ENCODE measurements around the gene KCNIP4. TPM values are rescaled to one million over a fixed set of nuclear protein-coding genes. Genes with fewer than 3 reads are reported as not detected.

KCNIP4 gene
- total RNA-seq, 3 donors from 2014 or later: 0.96 to 11.3 (median 2.4) TPM

- TF ChIP-seq CTCF (IDR thresholded peaks at IDR 0.05): no peak
- no peak for ATAC-seq
- Histone ChIP-seq H3K36me3 (ENCODE audit: low read depth) (no peaks in the 10 kb centered on the region), H3K4me1 (ENCODE audit: low read depth) (no peaks in the 10 kb centered on the region), H3K4me3 (no peak overlapping the region), H3K9me3 (no peaks in the 10 kb centered on the region)
- DNase-seq: no peak
- intact Hi-C loops (cut with DNase I, micrococcal nuclease): no loop called here
Observed at GRCh38 chr4:20960291-20960690, 988.3 kb downstream of the KCNIP4 start.

GRCh38 chr4:20954541-20954940, 994.0 kb downstream of the KCNIP4 start:
- TF ChIP-seq CTCF (IDR thresholded peaks at IDR 0.05): no peak
- DNase-seq (no peak), ATAC-seq (no peak)
- Histone ChIP-seq H3K9me3 (no peaks in the 10 kb centered on the region), H3K4me1 (ENCODE audit: low read depth) (no peaks in the 10 kb centered on the region), H3K36me3 (ENCODE audit: low read depth) (no peaks in the 10 kb centered on the region), H3K4me3 (no peak overlapping the region)
- intact Hi-C loops (cut with DNase I, micrococcal nuclease): no loop called here

GRCh38 chr4:20944961-20945360, 1003.6 kb downstream of the KCNIP4 start:
- ATAC-seq: no peak
- intact Hi-C loops (cut with DNase I, micrococcal nuclease): no loop called here
- no peak for TF ChIP-seq CTCF (IDR thresholded peaks at IDR 0.05)
- H3K4me1 ChIP-seq (ENCODE audit: low read depth): no peaks in the 10 kb centered on the region
- no peaks in the 10 kb centered on the region for H3K36me3 ChIP-seq (ENCODE audit: low read depth)
- H3K4me3 ChIP-seq: no peak overlapping the region
- no peaks in the 10 kb centered on the region for H3K9me3 ChIP-seq
- DNase-seq: no peak

- no peak for ATAC-seq
- no peak overlapping the region for H3K4me3 ChIP-seq
- DNase-seq: no peak
- no peak for TF ChIP-seq CTCF (IDR thresholded peaks at IDR 0.05)
- H3K9me3 ChIP-seq: no peaks in the 10 kb centered on the region
- no peaks in the 10 kb centered on the region for H3K4me1 ChIP-seq (ENCODE audit: low read depth)
- H3K36me3 ChIP-seq (ENCODE audit: low read depth): no peaks in the 10 kb centered on the region
- intact Hi-C loops (cut with DNase I, micrococcal nuclease): no loop called here
Observed at GRCh38 chr4:20944451-20944850, 1004.1 kb downstream of the KCNIP4 start.

GRCh38 chr4:20938204-20938603, 1010.4 kb downstream of the KCNIP4 start:
- Histone ChIP-seq H3K4me1 (ENCODE audit: low read depth) (no peaks in the 10 kb centered on the region), H3K36me3 (ENCODE audit: low read depth) (no peaks in the 10 kb centered on the region), H3K4me3 (no peak overlapping the region), H3K9me3 (no peaks in the 10 kb centered on the region)
- no peak for ATAC-seq
- intact Hi-C loops (cut with DNase I, micrococcal nuclease): no loop called here
- TF ChIP-seq CTCF (IDR thresholded peaks at IDR 0.05): no peak
- no peak for DNase-seq

GRCh38 chr4:20926529-20926928, 1022.0 kb downstream of the KCNIP4 start:
- Histone ChIP-seq H3K9me3 (no peaks in the 10 kb centered on the region), H3K36me3 (ENCODE audit: low read depth) (no peaks in the 10 kb centered on the region), H3K4me3 (no peak overlapping the region), H3K4me1 (ENCODE audit: low read depth) (no peaks in the 10 kb centered on the region)
- no peak for ATAC-seq
- intact Hi-C loops (cut with DNase I, micrococcal nuclease): no loop called here
- no peak for TF ChIP-seq CTCF (IDR thresholded peaks at IDR 0.05)
- no peak for DNase-seq
